Left cardiac atrium (tissue), 4 donors: ENCODE measurements around the gene VSTM5. TPM values are rescaled to one million over a fixed set of nuclear protein-coding genes. Genes with fewer than 3 reads are reported as not detected.

Source experiments
- ATAC-seq, 2 donors: fragments of 200-7000 bp; cut with Tn5 transposase; one replicate each; pipeline ENCODE4 v1.9.1; 2020; ENCODE audit warnings: mild to moderate bottlenecking in 2 of 2, moderate library complexity in 2 of 2
- DNase-seq: peaks from one replicate; pipeline ENCODE4 v3.0.0-alpha.2; 2020
- intact Hi-C, 2 donors: fragments of 100-400 bp; cut with DNase I; formaldehyde crosslinking; loops; one replicate each; pipeline versions ENCODE4 v1.14.1 to v1.15.1; 2022 to 2023
- total RNA-seq, 2 donors: library from RNA; stranded (reverse); fragmentation: NEBNext Ultra II Directional; extraction: Animal tissue kit (Norgen Biotek cat#: 25700); gene quantifications; one replicate each; pipeline ENCODE4 v1.2.1, GENCODE V29; 2021
- donor health status: DM: no; HTN: yes; CAD: no.
- donor health status: DM: no; HTN: yes; CAD: no; lungs with severe emphysema.
- donor health status: DM: yes; HTN: yes; CAD: no.
- donor health status: Dilated cardiomyopathy.

VSTM5 gene
- total RNA-seq, 2 donors from 2014 or later: 0.21 to 0.37 TPM

- ATAC-seq: no peak
- intact Hi-C loops: no loop called here
- DNase-seq: no peak
These were observed 5.0 kb downstream of the VSTM5 start for GRCh38 chr11:93845181-93846092.

- intact Hi-C loops: no loop called here
- DNase-seq (no peak), ATAC-seq (no peak)
These were observed 5.8 kb downstream of the VSTM5 start for GRCh38 chr11:93844568-93844967.

- intact Hi-C loops: no loop called here
- ATAC-seq: no peak
- DNase-seq: no peak
These were observed 6.5 kb downstream of the VSTM5 start for GRCh38 chr11:93843906-93844305.

- DNase-seq (peak; percentile 78), ATAC-seq (peak in 1 of 2 donors; percentile 91)
- intact Hi-C loops: no loop called here
These were observed 8.0 kb downstream of the VSTM5 start for GRCh38 chr11:93842461-93842860.

DNA sequence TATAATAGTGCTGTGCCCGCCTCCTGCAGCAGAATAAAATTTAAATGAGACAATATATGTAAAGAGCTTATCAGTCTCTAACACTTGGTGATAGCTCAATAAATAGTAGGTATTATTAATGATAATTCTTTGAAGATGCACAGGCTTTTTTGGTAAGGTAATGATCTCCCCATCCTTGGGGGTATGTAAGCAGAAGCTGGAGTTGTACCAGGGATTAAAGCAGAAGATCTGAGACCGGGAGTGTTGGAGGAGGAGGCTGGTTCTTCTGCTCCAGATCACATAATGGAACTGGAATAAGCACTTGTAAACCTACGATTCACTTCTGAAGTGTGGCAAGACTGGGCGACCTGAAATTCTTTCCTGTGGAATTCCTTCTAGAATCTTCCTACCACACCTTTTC, 8.4 kb downstream of the VSTM5 start:
- no peak for ATAC-seq
- intact Hi-C loops: no loop called here

GRCh38 chr11:93841446-93841845, 9.0 kb downstream of the VSTM5 start:
- intact Hi-C loops: no loop called here
- ATAC-seq (no peak), DNase-seq (no peak)

More for the DNA sequence above, 8.4 kb downstream of the VSTM5 start:
- no peak for DNase-seq

DNA sequence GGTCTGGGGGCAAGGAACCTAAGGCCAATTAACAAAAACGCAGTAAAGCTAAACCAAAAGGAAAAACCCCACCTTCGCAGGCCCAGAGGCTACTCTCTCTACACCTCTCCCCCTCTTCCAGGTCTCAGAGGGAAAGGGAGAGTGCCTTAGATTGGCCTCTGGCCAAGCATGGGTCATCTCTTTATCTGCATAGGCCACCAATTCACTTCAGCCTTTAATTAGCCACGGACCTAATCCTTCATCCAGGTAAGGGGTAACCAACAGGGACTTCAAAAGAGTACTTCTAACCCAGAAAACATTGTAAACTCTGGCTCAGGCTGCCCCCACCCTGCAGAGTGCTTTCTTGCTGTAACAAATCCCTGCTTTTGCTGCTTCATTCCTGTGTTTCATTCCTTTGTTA, 9.4 kb downstream of the VSTM5 start:
- ATAC-seq (no peak), DNase-seq (no peak)
- intact Hi-C loops: no loop called here

GRCh38 chr11:93840180-93840579, 10.2 kb downstream of the VSTM5 start:
- DNase-seq: no peak
- intact Hi-C loops: no loop called here
- no peak for ATAC-seq

DNA sequence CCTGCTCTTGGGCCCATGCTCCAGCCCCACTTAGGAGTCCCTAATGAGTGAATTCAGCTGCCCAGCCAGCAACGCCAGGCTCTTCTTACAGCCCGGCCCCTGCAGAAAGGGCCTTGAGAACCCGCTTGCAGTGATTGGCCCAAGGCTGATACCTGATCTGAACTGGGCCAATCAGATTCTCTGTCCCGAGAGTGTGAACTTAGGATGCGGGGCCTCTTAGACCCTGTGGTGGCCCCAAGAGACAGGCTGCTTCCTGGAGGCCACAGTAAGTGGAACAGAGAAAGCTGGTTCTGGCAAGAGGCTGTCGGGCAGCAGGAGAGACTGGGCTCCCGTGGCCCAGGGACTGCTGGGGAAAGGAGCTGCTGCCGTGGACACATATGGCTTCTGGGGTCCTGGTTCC, 11.5 kb downstream of the VSTM5 start:
- DNase-seq (no peak), ATAC-seq (no peak)
- intact Hi-C loops: no loop called here

DNA sequence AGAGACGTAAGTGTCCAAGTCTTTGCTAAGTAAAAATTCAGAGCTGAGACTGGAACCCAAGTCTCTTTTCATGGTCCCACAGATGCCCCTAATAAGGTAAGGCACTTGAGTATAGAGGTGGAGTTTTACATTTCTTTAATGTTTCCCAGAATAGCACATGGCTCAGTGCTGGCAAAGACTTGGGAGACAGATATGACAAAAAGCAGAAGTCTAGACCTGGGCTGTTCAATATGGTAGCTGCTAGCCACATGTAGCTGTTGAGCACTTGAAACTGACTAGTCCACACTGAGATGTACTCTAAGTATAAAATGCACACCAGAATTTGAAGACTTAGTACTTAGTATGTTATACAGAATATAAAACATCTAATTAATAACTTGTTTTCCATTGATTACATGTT, 17.6 kb downstream of the VSTM5 start:
- no peak for DNase-seq
- intact Hi-C loops: no loop called here
- ATAC-seq: no peak

- ATAC-seq (no peak), DNase-seq (no peak)
- intact Hi-C loops: no loop called here
These were observed 18.9 kb downstream of the VSTM5 start for GRCh38 chr11:93831343-93832127.

DNA sequence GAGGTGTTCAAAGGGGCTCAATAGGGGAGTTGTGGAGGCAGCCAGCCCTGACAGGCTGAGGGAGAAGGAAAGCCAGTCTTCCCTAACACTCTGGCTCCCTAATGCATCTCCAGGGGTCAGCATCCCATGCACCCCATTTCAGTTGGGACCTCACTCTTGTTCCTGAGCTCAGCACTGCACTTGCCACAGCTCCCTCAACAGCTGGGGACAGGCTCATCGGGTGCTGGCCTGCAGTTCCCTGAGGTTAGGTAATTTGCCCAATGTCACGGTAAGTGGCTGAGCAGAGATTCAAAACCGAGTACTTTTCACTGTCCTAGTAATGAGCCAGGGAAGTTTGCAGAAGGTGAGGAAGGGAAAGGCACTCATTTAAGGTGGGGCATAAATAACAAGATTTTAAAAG, 20.8 kb downstream of the VSTM5 start:
- intact Hi-C loops: no loop called here
- ATAC-seq (no peak), DNase-seq (no peak)

- no peak for DNase-seq
- ATAC-seq: no peak
- intact Hi-C loops: no loop called here
These were observed 23.1 kb downstream of the VSTM5 start for GRCh38 chr11:93827363-93827762.

GRCh38 chr11:93823210-93823609, 27.2 kb downstream of the VSTM5 start:
- no peak for DNase-seq
- intact Hi-C loops: no loop called here
- ATAC-seq: no peak

GRCh38 chr11:93822359-93822758, 28.1 kb downstream of the VSTM5 start:
- intact Hi-C loops: no loop called here
- DNase-seq (no peak), ATAC-seq (no peak)

DNA sequence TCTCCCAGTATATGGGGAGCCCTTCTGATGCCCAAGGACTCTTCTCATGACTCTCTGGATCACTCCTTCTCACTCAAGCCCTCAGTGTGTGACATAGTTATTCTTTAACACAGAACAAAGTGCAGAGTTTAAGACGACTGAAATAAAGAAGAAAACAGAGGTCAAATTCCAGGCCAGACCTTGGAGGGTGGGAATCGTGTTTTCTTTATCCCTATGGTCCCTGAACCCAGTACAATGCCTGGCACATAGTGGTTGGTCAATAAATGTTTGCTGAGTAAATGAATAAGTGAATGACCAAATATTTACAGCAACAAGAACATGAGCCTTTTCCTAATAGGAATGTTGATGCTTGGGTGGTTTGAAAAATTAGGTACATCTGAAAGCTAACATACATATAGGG, 28.8 kb downstream of the VSTM5 start:
- ATAC-seq (no peak), DNase-seq (no peak)
- intact Hi-C loops: no loop called here

DNA sequence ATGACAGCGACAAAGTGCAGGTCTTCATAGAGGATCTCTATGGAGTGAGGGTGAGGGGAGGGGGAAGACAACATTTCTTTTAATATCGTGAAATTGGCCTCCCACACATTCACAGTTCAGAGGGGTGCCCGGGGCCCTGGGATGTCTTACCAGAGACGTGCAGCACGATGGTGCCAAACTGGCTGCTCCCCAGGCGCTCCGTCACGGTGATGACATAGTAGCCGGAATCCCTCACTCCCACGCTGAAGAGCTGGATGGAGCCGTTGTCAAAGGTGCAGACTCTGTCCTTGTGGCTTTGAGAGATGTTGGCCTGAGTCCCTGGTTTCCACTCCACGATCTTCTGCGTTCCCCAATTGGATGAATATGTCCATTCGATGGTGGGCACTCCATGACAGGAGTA, 29.6 kb downstream of the VSTM5 start:
- intact Hi-C loops: no loop called here
- ATAC-seq: no peak
- DNase-seq: no peak

DNA sequence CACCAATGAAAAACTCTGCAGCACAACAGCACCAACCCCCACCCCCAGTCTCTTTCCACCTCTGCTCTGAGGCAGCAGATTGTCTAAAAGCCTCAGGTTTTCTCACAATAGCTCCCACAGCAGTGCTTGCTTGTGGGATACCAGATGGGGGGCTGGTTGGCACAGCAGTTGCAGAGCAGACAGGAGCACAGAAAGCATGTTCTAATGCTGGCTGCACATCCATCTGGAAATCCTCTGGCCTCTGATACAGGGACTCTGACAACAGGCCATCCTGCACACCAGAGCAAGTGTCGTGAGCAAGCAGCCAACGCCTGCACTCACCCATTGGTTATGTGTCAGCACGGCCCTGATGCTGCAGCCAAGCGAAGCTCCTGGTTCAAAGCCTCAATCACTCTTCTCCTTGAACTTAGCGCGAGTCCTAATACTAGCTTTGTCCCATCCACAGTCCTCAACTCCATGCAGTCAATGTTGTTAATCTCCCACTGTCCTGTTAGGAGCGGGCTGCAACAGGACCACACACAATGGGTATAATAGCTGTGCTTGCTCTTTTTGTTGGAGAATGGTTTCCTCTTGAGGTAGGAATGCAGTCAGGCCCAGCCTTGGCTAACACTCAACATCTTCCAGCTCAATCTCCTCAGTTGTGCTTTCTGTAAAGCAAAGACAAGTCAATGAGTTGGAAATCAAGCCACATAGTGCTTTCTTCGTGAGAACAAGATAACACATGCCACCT, 30.3 kb downstream of the VSTM5 start:
- ATAC-seq (peak; percentile 33 to 34), DNase-seq (no peak)
- intact Hi-C loops: no loop called here

DNA sequence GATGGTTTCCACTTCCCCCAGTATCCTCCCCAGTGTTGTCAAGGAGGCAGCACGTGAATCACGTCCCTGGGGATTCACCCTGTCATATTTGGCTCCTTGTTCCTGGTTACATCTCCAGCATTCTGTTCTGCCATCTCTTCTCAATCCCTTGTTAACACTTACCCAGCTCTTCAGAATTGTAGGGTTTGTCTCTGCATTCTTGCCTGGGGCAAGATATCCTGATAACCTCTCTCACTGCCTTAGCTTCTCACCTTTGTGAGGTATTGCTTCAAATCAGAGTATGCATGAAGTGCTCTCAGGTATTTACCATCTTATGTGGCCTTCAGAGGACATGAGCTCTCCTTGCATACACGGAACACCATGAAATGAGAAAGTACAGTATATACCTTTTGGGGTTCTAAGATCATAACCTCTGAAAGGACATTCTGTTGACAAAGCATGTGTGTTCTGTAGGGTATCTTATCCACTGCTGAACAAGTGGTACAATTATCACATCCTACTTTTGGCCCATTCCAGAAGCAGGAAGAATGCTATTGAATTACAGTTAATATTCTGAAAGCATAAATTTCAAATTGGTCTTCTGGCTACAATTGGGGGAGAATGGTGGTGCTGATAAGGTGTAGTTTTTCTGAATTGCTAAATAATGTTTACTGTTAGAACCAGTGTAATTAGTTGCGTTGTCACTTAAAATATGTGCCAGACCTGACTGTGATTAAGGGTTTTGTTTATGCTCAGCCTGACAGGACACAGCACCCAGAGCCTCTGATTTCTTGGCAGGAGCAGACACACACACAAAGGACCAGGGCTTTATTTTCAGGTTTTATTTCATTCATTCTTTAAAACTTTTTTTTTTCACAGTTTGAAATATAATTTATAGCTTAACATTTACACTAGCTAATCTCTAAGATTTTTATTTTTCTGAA, 32.7 kb downstream of the VSTM5 start:
- intact Hi-C loops: no loop called here
- peak in 1 of 2 donors; percentile 41 for ATAC-seq
- no peak for DNase-seq
